ENCODE measurements around the gene CFLAR.
A peak's percentile ranks its signal among the peaks of the same experiment; 100 is the strongest.
"Not testable (repeated sequence)": the region's sequence is repeated elsewhere in the genome, so short reads cannot be mapped to it uniquely, and the experiment has no call there.

Gene CFLAR

GRCh38 chr2:201149064-201149820 is 33.3 kb downstream of the CFLAR start:
- peak; percentile 84 for DNase-seq (ENCODE audit: low spot score)

- DNase-seq (ENCODE audit: low spot score), result peak; percentile 40
These were observed 33.8 kb downstream of the CFLAR start for GRCh38 chr2:201149821-201150165.

- no peak for DNase-seq (ENCODE audit: low spot score)
These were observed 34.6 kb downstream of the CFLAR start for GRCh38 chr2:201150454-201151020.

GRCh38 chr2:201151127-201151981 is 35.4 kb downstream of the CFLAR start:
- peak; percentile 69 for DNase-seq (ENCODE audit: low spot score)

- DNase-seq (ENCODE audit: low spot score), result no peak
These were observed 36.6 kb downstream of the CFLAR start for GRCh38 chr2:201152517-201152916.

- no peak for DNase-seq (ENCODE audit: low spot score)
These were observed 37.2 kb downstream of the CFLAR start for GRCh38 chr2:201152999-201153815.

GRCh38 chr2:201154615-201155399 is 38.8 kb downstream of the CFLAR start:
- DNase-seq (ENCODE audit: low spot score), result no peak

- DNase-seq (ENCODE audit: low spot score), result no peak
These were observed 40.1 kb downstream of the CFLAR start for GRCh38 chr2:201156036-201156435.

- no peak for DNase-seq (ENCODE audit: low spot score)
These were observed 40.7 kb downstream of the CFLAR start for GRCh38 chr2:201156640-201157039.

GRCh38 chr2:201157694-201158093 is 41.7 kb downstream of the CFLAR start:
- no peak for DNase-seq (ENCODE audit: low spot score)

GRCh38 chr2:201158111-201158929 is 42.4 kb downstream of the CFLAR start:
- DNase-seq (ENCODE audit: low spot score), result peak; percentile 70

GRCh38 chr2:201164166-201164565 is 48.2 kb downstream of the CFLAR start:
- no peak for DNase-seq (ENCODE audit: low spot score)

- no peak for DNase-seq (ENCODE audit: low spot score)
These were observed 51.6 kb downstream of the CFLAR start for GRCh38 chr2:201167546-201167945.

GRCh38 chr2:201168496-201168895 is 52.5 kb downstream of the CFLAR start:
- not testable (repeated sequence) for DNase-seq (ENCODE audit: low spot score)

- DNase-seq (ENCODE audit: low spot score), result no peak
These were observed 55.4 kb downstream of the CFLAR start for GRCh38 chr2:201171259-201171814.

GRCh38 chr2:201172279-201172678 is 56.3 kb downstream of the CFLAR start:
- DNase-seq (ENCODE audit: low spot score), result no peak

- DNase-seq (ENCODE audit: low spot score), result no peak
These were observed 58.7 kb downstream of the CFLAR start for GRCh38 chr2:201174687-201175086.

- DNase-seq (ENCODE audit: low spot score), result no peak
These were observed 60.1 kb downstream of the CFLAR start for GRCh38 chr2:201176081-201176481.

- no peak for DNase-seq (ENCODE audit: low spot score)
These were observed 64.0 kb downstream of the CFLAR start for GRCh38 chr2:201180010-201180409.
